Right lung (tissue), 5 donors: ENCODE measurements around the gene PAIP2. TPM values are rescaled to one million over a fixed set of nuclear protein-coding genes. Genes with fewer than 3 reads are reported as not detected.
"Not testable (repeated sequence)": the region's sequence is repeated elsewhere in the genome, so short reads cannot be mapped to it uniquely, and the experiment has no call there.

Experiments used
- DNase-seq, 2 donors: peaks; one replicate each; pipeline ENCODE4 v3.0.0-alpha.2; 2013
- polyA plus RNA-seq, 5 donors: library from polyadenylated mRNA; unstranded; fragments of 120-200 nt; gene quantifications; one replicate each; pipeline versions ENCODE4 v1.2.1 to v1.2.3, GENCODE V29; 2013; ENCODE audit warnings: inconsistent platforms in 1 of 5, low replicate concordance in 1 of 5; ENCODE audit not compliant: insufficient read length in 5 of 5, insufficient read depth in 1 of 5

PAIP2 gene
- polyA plus RNA-seq, 5 donors = 121 to 177 (median 143) TPM

DNA sequence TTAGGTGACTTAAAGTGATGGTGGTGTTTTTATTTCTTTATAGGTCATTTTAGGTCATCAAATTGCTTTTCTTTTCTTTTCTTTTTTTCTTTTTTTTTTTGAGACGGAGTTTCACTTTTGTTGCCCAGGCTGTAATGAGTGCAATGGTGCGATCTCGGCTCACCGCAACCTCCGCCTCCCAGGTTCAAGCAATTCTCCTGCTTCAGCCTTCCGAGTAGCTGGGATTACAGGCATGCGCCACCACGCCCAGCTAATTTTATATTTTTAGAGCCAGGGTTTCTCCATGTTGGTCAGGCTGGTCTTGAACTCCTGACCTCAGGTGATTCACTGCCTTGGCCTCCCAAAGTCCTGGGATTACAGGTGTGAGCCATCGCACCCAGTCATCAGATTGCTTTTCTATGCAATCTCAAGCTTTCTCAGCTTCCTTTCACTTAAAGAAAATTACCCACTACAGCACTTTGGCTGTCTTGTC is 30.9 kb upstream of the PAIP2 start:
- DNase-seq = not testable (repeated sequence)

DNA sequence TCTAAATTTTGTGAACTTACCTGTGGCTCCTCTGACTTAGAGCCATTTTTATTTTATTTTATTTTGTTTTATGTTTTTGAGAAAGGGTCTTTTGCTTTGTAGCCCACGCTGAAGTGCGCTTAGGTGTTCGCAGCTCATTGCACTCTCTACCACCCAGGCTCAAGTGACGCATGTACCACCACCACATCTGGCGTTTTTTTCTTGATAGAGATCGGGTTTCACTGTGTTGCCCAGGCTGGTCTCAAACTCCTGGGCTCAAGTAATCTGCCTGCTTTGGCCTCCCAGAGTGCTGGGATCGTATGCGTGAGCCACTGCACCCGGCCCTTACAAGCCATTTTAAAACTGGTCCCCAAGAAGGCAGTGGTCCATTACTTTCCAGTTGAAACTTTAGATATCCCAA is 29.6 kb upstream of the PAIP2 start:
- DNase-seq = no peak

DNA sequence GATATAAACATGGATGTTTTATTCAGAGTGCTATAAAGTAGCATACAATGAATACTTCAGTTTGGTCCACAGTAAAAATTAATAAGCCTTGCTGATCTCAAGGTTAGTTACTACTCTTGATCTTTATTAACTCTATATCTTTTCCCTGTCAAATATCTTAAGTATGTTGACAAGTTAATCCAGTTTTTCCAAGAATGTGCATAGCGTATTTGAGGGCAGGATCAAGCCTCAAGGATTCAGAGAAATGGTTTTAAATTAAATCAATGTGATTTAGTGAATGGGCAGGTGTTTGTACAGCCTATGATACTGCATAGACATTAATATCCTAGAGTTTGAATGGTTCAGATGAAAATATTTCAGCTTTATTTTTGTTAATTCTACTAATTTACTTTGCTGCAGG is 27.4 kb upstream of the PAIP2 start:
- DNase-seq = no peak

DNA sequence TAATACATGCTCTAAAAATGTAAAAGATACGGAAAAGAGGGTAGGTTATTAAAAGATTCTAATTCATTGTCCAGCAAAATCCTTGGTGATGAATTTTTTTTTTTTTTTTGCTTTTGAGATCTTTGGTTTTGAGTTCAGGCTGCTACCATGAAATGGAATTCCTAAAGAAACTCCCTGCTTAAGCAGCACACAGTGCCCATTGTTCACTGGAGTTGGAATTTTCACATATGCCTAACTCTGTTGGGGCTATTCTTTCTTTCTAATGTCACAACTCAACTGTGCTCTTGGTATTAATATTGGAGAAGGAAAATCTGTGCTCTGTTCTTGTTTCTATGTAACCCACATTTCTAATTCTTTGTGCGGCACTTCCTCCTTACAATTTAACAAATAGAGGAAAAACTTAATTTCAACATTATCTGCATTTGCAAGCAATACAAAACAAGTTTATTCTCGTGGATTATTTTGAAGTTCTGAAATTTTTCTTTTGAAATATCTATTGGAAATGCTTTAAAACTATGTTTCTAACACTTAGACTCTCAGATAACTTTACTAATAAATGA is 26.5 kb upstream of the PAIP2 start:
- DNase-seq = no peak

DNA sequence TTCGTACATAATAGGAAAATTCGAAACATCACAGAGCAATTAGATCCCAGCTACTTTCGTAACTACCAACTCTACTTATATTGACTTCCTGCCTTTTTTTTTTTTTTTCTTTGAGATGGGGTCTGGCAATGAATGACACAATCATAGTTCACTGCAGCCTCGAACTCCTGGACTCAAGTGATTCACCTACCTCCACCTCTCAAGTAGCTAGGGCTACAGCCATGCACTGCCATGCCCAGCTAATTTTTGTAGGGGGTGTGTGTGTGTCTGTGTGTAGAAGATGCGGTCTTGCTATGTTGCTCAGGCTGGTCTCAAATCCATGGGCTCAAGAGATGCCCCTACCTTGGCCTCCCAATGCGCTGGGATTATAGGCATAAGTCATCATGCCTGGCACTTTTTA is 5.8 kb upstream of the PAIP2 start:
- no peak for DNase-seq

DNA sequence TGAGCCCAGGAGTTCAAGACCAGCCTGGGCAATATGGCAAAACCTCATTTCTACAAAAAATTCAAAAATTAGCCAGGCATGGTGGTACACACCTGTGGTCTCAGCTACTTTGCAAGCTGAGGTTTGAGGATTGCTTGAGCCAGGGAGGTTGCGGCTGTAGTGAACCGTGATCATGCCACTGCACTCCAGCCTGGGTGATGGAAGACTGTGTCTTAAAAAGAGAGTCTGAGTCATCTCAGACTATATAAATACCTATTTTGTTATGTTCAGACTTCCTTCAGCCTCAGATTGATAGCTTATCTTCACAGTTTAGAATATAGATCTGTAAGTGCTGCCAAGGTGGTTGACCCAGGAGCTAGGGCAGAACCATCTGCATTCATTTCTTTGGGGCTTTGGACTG is 1.6 kb upstream of the PAIP2 start:
- no peak for DNase-seq

DNA sequence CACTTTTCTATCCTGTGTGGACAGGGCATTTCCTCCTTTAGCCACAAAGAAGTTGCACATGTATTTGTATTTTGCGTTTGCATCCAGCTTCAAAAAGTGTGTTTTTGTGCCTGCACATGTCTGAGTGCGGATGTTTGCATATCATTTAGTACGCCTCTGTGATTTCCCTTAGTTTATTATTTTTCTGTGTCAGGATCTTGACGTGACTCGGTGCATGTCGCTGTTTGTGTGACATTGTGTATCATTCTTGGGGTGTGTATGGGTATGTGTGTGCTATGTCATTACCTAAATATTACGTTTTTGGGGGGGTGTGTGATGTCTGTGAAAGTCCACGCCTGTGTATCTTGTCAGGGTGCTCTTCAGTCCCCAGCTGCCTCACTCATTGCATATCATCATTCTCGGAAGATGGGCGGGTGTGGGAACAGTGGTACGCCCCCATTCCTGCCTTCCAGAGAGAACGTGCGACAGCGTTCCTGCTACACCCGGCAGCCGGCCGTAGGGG is 416 bp upstream of the PAIP2 start:
- DNase-seq = no peak

DNA sequence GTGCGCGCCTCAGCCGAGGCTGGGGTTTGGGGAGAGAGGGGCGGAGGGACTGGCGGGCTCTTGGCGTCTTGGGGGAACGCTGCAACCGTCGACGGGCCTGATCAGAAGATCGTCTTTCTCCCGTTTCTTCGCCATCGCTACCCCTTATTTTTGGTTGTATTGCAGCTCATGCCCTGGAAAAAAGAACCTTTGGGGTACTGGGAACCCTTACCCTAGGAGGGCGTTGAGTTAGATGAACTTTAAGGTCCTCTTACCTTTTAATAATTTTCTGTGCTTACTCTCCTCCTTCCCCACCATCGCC is 719 bp downstream of the PAIP2 start:
- DNase-seq = no peak

DNA sequence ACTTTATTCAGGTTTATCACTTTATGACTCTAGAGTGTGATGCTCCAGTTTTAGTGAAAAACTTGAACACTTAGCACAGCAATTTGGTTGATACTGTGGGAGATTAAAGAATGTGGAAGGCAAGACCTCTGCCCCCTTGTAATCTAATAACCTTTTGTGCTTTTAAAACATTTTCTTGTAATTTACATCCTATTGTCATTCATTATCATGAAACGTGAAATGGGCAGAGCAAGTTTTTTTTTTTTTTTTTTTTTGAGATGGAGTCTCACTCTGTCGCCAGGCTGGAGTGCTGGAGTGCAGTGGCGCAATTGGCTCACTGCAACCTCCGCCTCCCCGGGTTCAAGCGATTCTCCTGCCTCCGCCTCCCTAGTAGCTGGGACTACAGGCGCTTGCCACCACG is 1.8 kb downstream of the PAIP2 start:
- no peak for DNase-seq

DNA sequence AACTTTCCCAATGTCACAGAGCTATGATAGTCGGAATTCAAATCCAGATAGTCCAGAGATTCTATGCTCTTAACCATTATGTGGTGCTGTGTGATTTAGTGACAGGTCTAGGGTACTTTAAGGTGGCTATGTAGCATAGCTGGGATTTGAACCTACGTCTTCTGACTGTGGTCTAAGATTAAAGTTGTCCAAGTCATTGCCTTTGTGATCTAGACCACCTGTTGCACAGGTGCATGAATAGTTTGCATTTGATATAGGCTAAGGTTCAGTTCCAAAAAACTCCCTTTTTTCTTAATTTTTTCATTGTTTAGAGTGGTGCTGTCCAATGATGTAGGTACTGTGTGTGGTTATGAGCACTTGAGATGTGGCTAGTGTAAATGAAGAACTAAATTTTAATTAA is 2.5 kb downstream of the PAIP2 start:
- DNase-seq = no peak

DNA sequence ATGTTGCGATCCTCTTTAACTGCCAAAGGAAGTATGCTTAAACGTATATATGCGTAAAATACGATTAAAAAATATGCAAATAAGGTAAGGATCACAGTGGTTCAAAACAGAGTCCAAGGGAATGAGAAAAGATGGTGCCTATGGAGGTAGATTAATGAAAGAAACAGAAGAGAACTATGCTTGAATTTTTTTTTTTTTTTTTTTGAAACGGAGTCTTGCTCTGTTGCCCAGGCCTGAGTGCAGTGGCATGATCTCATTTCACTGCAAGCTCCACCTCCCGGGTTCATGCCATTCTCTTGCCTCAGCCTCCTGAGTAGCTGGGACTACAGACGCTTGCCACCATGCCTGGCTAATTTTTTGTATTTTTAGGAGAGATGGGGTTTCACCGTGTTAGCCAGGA is 3.8 kb downstream of the PAIP2 start:
- not testable (repeated sequence) for DNase-seq

DNA sequence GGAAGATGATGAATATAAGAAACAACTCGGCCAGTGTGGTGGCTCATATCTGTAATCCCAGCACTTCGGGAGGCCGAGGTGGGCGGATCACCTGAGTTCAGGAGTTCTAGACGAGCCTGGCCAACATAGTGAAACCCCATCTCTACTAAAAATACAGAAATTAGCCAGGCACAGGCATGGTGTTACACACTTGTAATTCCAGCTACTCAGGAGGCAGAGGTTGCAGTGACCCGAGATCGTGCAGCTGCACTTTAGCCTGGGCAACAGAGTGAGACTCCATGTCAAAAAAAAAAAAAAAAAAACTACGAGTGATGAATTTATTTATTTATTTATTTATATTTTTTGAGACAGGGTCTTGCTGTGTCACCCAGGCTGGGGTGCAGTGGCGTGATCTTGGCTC is 6.2 kb downstream of the PAIP2 start:
- DNase-seq = not testable (repeated sequence)

DNA sequence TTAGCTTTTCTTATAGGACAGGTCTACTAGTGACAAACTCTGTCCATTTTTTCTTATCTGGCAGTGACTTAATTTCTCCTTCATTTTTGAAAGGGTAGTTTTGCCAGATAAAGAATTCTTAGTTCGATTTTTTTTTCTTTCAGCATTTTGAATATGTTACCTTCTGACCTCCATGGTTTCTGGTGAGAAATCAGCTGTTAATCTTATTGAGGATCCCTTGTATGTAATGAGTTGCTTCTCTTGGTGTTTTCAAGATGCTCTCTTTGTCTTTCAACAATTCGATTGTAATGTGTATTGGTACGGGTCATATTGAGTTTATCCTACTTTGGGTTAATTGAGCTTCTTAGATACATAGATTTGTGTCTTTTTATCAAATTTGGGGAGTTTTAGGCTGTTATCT is 12.5 kb downstream of the PAIP2 start:
- DNase-seq = no peak

DNA sequence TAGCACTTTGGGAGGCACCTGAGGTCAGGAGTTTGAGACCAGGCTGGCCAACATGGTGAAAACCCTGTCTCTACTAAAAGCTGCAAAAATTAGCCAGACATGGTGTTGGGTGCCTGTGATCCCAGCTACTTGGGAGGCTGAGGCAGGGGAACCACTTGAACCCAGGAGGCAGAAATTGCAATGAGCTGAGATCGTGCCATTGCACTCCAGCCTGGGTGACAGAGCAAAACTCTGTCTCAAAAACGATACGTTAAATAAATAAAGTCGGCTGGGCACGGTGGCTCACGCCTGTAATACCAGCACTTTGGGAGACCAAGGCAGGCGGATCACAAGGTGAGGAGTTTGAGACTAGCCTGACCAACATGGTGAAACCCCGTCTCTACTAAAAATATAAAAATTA is 14.2 kb downstream of the PAIP2 start:
- not testable (repeated sequence) for DNase-seq

DNA sequence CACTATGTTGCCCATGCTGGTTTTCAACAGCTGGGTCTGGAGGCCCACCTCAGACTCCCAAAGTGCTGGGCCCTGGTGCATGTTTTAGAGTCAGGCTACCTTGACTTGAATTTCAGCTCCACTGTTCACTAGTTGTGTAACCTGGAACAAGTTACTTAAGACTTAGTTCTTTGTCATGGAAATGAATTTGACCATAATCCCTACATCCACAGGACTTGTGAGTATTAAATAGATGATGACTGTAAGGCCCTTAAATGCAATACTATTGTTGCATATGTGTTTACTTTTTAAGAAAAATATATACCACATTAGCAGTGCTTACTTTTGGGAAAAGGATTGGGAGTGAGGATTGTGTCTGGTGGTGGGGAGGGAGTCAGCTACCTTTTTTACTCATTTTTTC is 16.4 kb downstream of the PAIP2 start:
- DNase-seq = no peak

DNA sequence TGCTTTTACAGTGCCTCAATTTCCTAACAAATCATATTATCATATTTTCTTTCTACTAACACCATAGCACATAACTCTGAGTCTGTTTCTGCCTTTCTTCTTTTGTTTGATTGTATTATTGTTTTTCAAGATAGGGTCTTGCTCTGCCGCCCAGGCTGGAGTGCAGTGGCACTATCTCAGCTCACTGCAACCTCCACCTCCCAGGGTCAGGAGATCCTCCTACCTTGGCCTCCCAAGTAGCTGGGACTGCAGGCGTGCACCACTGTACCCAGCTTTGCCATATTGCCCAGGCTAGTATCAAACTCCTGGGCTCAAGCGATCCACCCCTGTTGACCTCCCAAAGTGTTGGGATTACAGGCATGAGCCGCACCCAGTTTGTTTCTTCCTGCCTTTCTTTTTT is 18.7 kb downstream of the PAIP2 start:
- no peak for DNase-seq

DNA sequence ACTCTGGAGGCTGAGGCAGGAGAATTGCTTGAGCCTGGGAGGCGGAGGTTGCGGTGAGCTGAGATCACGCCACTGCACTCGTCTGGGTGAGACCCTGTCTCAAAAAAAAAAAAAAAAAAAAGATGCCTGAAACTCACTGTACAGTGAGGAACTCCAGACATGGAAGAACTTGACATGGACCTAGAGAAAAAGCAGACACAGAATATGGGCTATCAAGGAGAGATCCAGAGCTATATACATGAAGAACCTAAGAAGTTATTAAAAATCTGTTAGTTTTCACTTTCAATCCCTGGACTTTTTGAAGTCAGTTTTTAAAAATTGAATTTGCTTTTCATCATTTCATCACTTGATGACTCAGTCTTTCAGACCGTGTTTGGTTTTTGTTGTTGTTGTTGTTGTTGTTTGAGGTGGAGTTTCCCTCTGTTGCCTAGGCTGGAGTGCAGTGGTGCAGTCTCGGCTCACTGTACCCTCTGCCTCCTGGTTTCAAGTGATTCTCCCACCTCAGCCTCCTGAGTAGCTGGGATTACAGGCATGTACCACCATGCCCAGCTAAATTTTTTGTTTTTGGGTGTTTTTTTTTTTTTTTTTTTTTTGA is 20.3 kb downstream of the PAIP2 start:
- DNase-seq = no peak

DNA sequence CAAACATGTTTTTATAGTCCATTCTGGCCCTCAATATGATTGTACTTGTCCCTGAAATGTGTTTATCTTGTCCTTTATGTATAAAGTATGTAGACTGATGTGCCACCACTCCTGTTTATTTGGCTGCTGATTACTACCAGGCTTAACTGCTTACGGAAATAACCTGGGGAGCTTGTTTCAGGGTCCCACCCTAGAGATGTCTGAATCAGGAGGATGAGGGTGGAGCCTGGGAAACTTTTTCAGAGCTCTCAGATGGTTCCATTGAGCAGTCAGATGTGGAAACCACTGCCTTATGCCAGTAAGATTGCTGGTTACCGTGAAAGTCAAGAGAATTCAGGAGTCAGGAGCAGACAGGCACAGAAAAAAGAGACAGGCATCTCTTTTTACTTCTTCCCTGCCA is 22.3 kb downstream of the PAIP2 start:
- DNase-seq = no peak

DNA sequence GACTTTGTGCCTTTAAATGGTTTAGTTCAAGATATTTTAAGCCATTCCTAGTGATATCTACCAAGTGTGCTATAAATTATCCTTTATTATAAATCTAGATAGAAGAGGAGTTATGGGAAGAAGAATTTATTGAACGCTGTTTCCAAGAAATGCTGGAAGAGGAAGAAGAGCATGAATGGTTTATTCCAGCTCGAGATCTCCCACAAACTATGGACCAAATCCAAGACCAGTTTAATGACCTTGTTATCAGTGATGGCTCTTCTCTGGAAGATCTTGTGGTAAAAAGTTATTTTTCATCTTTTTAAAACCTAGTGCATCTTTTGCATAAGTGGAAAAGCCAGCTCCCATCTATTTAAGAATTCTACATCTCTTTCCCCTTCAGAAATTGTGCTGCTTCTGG is 22.8 kb downstream of the PAIP2 start:
- no peak for DNase-seq

DNA sequence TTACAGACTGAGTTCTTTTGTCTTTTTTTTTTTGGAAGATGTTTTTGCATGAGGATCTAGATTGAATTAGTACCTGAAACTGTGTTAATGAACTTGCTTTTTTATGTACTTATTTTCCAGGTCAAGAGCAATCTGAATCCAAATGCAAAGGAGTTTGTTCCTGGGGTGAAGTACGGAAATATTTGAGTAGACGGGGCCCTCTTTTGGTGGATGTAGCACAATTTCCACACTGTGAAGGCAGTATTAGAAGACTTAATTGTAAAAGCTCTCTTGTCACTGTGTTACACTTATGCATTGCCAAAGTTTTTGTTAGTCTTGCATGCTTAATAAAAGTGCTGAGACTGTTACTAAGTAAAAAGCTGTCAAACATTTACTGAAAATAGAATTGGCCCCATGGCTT is 27.0 kb downstream of the PAIP2 start:
- DNase-seq = no peak

DNA sequence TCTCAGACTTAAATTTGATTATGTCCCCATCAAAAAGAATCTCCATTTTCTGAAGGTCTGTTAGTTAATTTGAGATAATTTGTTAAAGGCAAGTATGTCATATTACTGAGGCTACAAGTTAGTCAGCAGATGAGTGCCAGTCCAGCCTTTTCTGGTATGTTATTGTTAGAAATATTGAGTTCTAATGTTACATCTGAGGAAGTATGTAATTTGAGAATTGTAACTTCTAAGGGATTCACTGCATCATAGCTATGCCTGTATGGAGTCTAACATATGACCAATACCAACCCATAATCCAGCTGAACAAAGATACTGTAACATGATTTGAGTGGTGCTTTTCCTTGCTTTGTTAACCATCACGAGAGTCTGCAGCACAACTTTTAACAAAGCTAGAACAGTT is 27.5 kb downstream of the PAIP2 start:
- no peak for DNase-seq

DNA sequence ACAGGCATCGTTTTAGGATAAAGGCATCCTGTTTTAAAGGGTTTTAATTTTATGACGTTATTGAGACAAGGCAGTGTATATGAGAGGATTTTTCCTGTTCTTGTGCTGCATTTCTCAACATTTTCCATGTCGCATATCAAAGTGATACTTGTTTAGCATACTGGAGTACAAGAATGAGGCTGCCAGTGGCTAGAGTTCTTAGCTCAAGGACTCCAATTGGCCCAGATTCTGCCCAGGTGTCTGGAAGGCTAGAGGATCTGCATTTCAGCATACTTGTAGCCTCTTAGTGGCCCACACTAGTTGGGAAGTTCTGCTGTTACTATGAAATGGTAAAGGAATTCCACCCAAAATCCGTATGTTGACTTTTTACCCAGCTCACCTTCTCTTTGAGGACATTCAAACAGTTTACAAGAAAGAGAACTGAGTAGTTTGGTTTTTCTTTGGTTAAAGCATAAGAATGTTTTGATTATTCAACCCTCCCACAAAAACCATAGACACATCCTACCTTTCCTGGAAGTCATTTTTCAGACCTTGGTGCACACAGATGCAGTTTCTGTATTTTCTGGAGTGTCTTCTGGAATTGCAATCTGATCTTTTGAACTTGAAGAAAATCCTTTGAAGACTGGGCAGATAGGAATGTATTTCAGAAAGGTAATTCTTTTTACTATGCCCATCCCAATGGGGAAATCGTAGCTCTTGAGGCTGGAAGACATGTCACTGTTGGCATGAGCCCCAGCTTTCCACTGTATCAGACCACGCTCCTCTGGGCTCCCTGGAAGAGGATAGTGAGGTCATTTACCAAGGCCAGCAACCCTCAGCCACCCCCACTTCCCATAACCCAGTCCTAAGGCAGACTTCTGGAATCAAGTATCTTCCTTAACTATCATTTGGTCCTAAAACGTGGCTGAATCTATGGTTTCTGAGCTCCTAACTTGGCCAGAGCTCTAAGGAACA is 30.1 kb downstream of the PAIP2 start:
- DNase-seq = no peak

DNA sequence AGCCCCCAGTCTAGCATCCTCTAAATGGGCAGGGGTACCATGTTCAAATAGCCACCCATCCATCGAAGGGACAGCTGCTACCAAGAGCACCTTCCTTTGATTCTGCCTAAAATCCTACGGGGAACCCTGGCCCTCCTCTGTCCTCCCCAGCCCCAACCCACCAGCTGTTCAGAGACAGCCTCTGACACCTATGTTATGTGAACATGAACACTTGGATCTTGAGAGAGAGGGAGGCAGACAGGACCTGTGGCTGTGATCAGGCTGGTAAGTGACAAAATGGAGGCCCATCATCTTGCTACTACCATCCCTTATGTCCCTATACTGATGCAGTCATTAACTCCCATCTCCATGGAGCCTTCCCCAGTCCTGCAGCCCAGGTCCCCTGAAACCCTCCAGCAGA is 33.3 kb downstream of the PAIP2 start:
- DNase-seq = no peak
